Measurements from ENCODE around the gene DIPK1A. TPM values are rescaled to one million over a fixed set of nuclear protein-coding genes. Genes with fewer than 3 reads are reported as not detected.
"Not testable (repeated sequence)": the region's sequence is repeated elsewhere in the genome, so short reads cannot be mapped to it uniquely, and the experiment has no call there.

The DIPK1A gene
- polyA plus RNA-seq, 2 of the 4 experiments (the other 2 are of a cell fraction) = 12.4 to 21.1 TPM

GRCh38 chr1:92975551-92976232 lies 14.4 kb upstream of the DIPK1A start:
- Histone ChIP-seq H3K4me1 (no peaks in the 10 kb centered on the region), H3K4me3 (no peak overlapping the region), H3K4me2 (no peak overlapping the region), H3K9me3 (no peaks in the 10 kb centered on the region), H3K27ac (no peak overlapping the region)
- POLR2A ChIA-PET = no interaction called here
- no peak for DNase-seq (ENCODE audit: low read depth in 1 of 2, low spot score in 1 of 2)
- FAIRE-seq = no peak
- TF ChIP-seq FOSB (CRISPR knock-in tag; IDR thresholded peaks at IDR 0.05) (no peak), KDM5A (IDR thresholded peaks at IDR 0.05) (no peak), PBX3 (IDR thresholded peaks at IDR 0.05) (no peak), HOXA7 (CRISPR knock-in tag; IDR thresholded peaks at IDR 0.05) (no peak), MAZ (IDR thresholded peaks at IDR 0.05; ENCODE audit: borderline replicate concordance, low read depth, low read length) (no peak), HMGXB4 (CRISPR knock-in tag; IDR thresholded peaks at IDR 0.05; ENCODE audit: borderline replicate concordance) (no peak), CBX8 (IDR thresholded peaks at IDR 0.05) (no peak), RCOR1 (IDR thresholded peaks at IDR 0.05; ENCODE audit: low read depth, low read length) (no peak), MAX (IDR thresholded peaks at IDR 0.05) (no peak), RNF2 (IDR thresholded peaks at IDR 0.05; ENCODE audit: borderline replicate concordance, low read depth) (no peak), HOXB13 (CRISPR knock-in tag; IDR thresholded peaks at IDR 0.05; ENCODE audit: low read depth) (no peak), ZNF302 (CRISPR knock-in tag; IDR thresholded peaks at IDR 0.05) (no peak), HDAC2 (IDR thresholded peaks at IDR 0.05) (no peak), SREBF2 (IDR thresholded peaks at IDR 0.05) (no peak)
- WGBS (ENCODE audit: missing lambda C conversion rate) = 69% methylated on average over 7 of the region's 7 CpGs
- no peak for ATAC-seq
- CTCF ChIA-PET = interaction anchor here (0.5 to 7.9 kb wide), 7 partner anchors 7 to 116 kb away, joined by 3 to 50 read pairs (median 4); partner anchors contain the start of gene DIPK1A

DNA sequence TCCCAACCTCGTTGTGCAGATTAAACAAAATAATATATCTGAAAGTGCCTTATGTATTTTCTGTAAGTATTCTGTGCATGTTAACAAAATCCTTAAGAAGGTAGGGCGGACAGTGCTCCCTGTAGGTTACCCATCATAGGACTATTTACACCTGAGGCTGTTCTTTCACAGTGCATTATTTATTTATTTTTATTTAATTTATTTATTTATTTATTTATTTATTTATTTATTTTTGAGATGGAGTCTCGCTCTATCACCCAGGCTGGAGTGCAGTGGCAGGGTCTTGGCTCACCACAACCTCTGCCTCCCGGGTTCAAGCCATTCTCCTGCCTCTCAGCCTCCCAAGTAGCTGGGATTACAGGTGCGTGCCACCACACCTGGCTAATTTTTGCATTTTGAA lies 12.8 kb upstream of the DIPK1A start:
- H3K9me3 ChIP-seq; H3K4me2 ChIP-seq; FAIRE-seq; ATAC-seq; DNase-seq (ENCODE audit: low read depth in 1 of 2, low spot score in 1 of 2); H3K27ac ChIP-seq; H3K4me3 ChIP-seq; H3K4me1 ChIP-seq; POLR2A ChIA-PET: not testable (repeated sequence)
- TF ChIP-seq ZC3H11A (IDR thresholded peaks at IDR 0.05) = peak; percentile 22; the same call in 1 of the 2 replicates
- CTCF ChIA-PET = interaction anchor here (0.7 to 7.9 kb wide), 2 partner anchors 19 to 110 kb away, joined by 3 to 50 read pairs; no protein-coding TSS in a partner anchor
- WGBS (ENCODE audit: missing lambda C conversion rate) = 64% methylated on average over 5 of the region's 5 CpGs

DNA sequence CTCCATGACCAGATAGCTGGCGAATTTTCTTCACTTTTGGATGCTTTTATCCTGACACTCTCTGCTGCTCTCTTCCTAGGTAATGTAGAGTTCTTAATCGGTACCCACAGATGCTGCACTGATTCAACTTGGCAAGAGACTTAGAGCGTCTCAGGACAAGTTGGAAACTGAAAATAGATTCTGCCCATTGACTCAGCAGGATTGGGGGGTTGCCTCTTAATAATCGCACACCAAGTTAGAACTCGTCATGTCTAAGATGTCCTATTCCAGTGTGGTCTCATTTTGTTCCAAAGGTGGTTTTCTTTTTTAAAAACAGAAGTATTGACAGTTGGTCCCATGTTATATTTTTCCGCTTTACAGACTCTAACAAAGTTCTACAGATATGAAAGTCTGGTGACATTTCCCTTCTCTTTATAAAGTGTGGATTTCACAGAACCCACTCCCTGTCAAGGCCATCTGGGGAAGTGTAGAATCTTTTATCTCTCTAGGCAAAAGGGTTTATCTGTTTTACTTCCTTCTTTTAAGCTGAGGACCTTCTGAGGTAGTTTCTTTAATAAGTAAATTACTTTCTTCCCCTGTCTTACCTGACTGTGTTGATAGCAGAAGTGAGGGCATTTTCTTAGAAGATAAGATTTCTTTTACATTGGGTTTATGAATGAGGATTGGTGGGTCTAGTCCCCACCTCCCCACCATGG lies 12.1 kb upstream of the DIPK1A start:
- Histone ChIP-seq H3K9me3 (no peaks in the 10 kb centered on the region), H3K4me2 (no peak overlapping the region), H3K27ac (no peak overlapping the region), H3K4me1 (no peaks in the 10 kb centered on the region; the same call in 2 of the 3 replicates), H3K4me3 (no peak overlapping the region)
- no peak for ATAC-seq
- DNase-seq (ENCODE audit: low read depth in 1 of 2, low spot score in 1 of 2) = no peak
- TF ChIP-seq CHD2 (IDR thresholded peaks at IDR 0.05; ENCODE audit: low read length, partially characterized antibody) = no peak
- TF ChIP-seq, protein P1, sequence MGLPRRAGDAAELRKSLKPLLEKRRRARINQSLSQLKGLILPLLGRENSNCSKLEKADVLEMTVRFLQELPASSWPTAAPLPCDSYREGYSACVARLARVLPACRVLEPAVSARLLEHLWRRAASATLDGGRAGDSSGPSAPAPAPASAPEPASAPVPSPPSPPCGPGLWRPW (IDR thresholded peaks at IDR 0.05) = no peak
- TF ChIP-seq, protein P2, sequence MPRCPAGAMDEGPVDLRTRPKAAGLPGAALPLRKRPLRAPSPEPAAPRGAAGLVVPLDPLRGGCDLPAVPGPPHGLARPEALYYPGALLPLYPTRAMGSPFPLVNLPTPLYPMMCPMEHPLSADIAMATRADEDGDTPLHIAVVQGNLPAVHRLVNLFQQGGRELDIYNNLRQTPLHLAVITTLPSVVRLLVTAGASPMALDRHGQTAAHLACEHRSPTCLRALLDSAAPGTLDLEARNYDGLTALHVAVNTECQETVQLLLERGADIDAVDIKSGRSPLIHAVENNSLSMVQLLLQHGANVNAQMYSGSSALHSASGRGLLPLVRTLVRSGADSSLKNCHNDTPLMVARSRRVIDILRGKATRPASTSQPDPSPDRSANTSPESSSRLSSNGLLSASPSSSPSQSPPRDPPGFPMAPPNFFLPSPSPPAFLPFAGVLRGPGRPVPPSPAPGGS (IDR thresholded peaks at IDR 0.05) = no peak
- TF ChIP-seq ZC3H11A (IDR thresholded peaks at IDR 0.05) = no peak
- TF ChIP-seq HDAC2 (IDR thresholded peaks at IDR 0.05) = no peak
- no peak for TF ChIP-seq ZSCAN20 (CRISPR knock-in tag; IDR thresholded peaks at IDR 0.05)
- 82% methylated on average over 6 of the region's 6 CpGs for WGBS (ENCODE audit: missing lambda C conversion rate)
- no peak for FAIRE-seq
- ChIA-PET CTCF (interaction anchor here (7.9 kb wide), 1 partner anchor 20 kb away, joined by 50 read pairs; no protein-coding TSS in a partner anchor), POLR2A (no interaction called here)
